HG02943 (cell line): ENCODE measurements around the gene SIAH3.
"Not testable (repeated sequence)": the region's sequence is repeated elsewhere in the genome, so short reads cannot be mapped to it uniquely, and the experiment has no call there.

Source experiments
- ATAC-seq: cut with Tn5 transposase; IDR thresholded peaks from one replicate; pipeline ENCODE4 v1.9.1; 2021; ENCODE audit warnings: mild to moderate bottlenecking, low read depth, moderate library complexity; ENCODE audit not compliant: unreplicated experiment

SIAH3 gene

GRCh38 chr13:45784755-45785675, 66.5 kb downstream of the SIAH3 start:
- no peak for ATAC-seq

GRCh38 chr13:45783346-45784043, 68.1 kb downstream of the SIAH3 start:
- no peak for ATAC-seq

GRCh38 chr13:45782327-45783045, 69.1 kb downstream of the SIAH3 start:
- ATAC-seq = no peak

GRCh38 chr13:45781553-45782326, 69.8 kb downstream of the SIAH3 start:
- ATAC-seq = no peak

GRCh38 chr13:45779901-45780300, 71.7 kb downstream of the SIAH3 start:
- ATAC-seq = no peak

DNA sequence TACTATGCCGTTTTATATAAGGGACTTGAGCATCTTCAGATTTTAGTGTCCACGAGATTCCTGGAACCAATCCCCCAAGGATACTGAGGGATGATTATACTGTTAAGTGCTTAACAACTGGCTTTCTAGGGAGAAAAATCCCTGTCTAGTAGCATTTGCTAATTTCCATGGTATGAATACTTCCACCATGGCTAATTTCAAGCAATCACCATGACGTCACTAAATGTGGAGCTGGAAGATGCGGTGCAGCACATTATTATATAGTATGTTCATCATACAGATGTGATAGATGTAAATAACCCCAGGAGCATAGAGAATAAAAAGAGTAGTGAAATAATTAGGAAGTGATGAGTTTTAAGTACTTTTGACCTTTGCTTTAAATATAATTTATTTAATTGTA, 72.7 kb downstream of the SIAH3 start:
- no peak for ATAC-seq

GRCh38 chr13:45776748-45777147, 74.8 kb downstream of the SIAH3 start:
- ATAC-seq = no peak

GRCh38 chr13:45775401-45775963, 76.1 kb downstream of the SIAH3 start:
- no peak for ATAC-seq

DNA sequence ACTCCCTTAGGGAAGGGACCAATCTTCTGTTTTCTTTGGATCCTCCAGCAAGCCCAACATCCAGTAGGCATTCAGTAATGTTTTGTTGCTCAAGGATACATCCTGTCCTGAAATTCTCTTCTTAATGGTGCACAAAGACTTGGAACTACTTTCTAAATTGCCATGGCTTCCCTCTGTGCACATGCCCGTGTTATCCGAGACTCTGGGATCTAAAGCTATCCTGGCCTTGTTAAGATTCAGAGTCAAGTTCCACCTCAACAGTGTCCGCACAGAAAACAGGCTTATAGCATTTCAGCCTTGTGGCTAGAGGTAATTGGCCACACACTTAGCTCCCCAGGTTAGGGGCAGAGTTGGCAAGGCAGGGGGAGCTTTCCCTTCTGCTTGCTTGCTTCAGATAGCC, 77.6 kb downstream of the SIAH3 start:
- no peak for ATAC-seq

- ATAC-seq = no peak
Measured at GRCh38 chr13:45773236-45773635, 78.3 kb downstream of the SIAH3 start.

- no peak for ATAC-seq
Measured at GRCh38 chr13:45770886-45771285, 80.7 kb downstream of the SIAH3 start.

- no peak for ATAC-seq
Measured at GRCh38 chr13:45768656-45769479, 82.7 kb downstream of the SIAH3 start.

DNA sequence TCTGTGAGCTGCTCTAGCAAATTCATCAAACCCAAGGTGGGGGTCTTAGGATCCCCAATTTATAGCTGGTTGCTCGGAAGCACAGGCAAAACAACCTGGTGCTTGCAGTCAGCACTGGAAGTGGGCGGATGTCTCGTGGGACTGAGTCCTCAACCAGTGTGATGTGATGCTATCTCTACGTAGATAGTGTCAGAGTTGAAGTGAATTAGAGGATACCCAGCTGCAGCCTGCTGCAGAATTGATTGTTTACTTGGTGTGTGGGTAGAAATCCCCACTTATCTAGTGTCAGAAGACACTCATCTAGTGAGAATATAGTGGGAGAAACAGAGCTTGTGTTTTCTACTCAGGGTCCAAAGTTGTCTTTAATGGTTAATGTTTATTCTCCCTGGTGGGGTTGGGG, 86.1 kb downstream of the SIAH3 start:
- no peak for ATAC-seq

- ATAC-seq = no peak
Measured at GRCh38 chr13:45763419-45763818, 88.1 kb downstream of the SIAH3 start.

GRCh38 chr13:45757589-45757988, 94.0 kb downstream of the SIAH3 start:
- ATAC-seq = not testable (repeated sequence)

GRCh38 chr13:45756498-45756897, 95.1 kb downstream of the SIAH3 start:
- ATAC-seq = not testable (repeated sequence)

DNA sequence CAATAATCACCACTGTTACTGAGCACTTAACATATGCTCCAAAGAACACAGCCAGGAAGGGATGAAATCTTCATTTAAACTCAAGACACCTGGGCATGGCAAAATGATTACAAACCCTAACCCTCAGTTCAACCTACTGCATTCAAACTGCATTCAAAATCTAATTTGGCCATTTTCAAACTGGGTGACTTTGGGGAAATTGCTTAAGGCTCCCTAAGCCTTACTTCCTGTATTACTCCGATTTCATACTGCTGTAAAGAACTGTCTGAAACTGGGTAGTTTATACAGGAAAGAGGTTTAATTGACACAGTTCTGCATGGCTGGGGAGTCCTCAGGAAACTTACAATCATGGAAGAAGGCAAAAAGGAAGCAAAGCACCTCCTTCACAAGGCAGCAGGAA, 99.0 kb downstream of the SIAH3 start:
- ATAC-seq = no peak

GRCh38 chr13:45751885-45752284, 99.7 kb downstream of the SIAH3 start:
- ATAC-seq = no peak

GRCh38 chr13:45750566-45750965, 101.0 kb downstream of the SIAH3 start:
- no peak for ATAC-seq
